Thyroid gland (tissue), 4 donors: Measurements from ENCODE around the gene INPP5A.

Experiments used
- POLR2A ChIP-seq, 2 donors: fragments of 450-650 bp; IDR thresholded peaks; one replicate each; pipeline ENCODE4 v1.6.1; 2017; ENCODE audit warnings: antibody characterized with exemption in 2 of 2, mild to moderate bottlenecking in 2 of 2, moderate library complexity in 1 of 2
- TF ChIP-seq, protein P1 (sequence below), 6 experiments: fragments of 200-600 bp in 3 of 6; fragments of 450-650 bp in 3 of 6; sonication (generic) in 3 of 6; IDR thresholded peaks; one replicate each; pipeline ENCODE4 v1.5.1; 2016 to 2019; ENCODE audit warnings: antibody characterized with exemption in 6 of 6, mild to moderate bottlenecking in 2 of 6, inconsistent platforms in 1 of 6, moderate library complexity in 1 of 6

DNA sequence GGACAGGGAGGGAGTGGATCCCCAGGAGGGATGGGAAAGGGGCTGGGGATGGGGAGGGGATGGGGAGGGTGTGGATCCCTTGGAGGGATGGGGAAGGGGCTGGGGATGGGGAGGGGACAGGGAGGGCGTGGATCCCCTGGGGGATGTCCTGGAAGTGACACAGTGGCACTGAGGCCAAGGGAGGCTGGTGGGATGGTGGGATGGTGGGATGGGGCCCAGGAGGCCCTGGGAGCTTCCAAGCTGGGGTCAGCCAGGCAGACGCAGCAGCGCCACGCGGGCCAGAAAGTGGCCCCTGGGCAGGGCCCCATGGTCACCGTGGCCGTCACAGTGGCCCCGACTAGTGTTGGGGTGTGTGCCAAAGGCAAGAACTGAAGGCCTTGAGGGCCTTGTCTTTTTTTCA is 67.8 kb downstream of the INPP5A start:
- TF ChIP-seq, protein P1, sequence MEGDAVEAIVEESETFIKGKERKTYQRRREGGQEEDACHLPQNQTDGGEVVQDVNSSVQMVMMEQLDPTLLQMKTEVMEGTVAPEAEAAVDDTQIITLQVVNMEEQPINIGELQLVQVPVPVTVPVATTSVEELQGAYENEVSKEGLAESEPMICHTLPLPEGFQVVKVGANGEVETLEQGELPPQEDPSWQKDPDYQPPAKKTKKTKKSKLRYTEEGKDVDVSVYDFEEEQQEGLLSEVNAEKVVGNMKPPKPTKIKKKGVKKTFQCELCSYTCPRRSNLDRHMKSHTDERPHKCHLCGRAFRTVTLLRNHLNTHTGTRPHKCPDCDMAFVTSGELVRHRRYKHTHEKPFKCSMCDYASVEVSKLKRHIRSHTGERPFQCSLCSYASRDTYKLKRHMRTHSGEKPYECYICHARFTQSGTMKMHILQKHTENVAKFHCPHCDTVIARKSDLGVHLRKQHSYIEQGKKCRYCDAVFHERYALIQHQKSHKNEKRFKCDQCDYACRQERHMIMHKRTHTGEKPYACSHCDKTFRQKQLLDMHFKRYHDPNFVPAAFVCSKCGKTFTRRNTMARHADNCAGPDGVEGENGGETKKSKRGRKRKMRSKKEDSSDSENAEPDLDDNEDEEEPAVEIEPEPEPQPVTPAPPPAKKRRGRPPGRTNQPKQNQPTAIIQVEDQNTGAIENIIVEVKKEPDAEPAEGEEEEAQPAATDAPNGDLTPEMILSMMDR (IDR thresholded peaks at IDR 0.05): no peak
- TF ChIP-seq POLR2A (IDR thresholded peaks at IDR 0.05): no peak
